Chondrocyte (in vitro differentiated cells): ENCODE data around the gene SPEM1. TPM values are rescaled to one million over a fixed set of nuclear protein-coding genes. Genes with fewer than 3 reads are reported as not detected.

ENCODE experiments used
- DNase-seq: peaks from one replicate; pipeline ENCODE4 v3.0.0; 2021; ENCODE audit warnings: mixed read lengths, low spot score
- H3K27ac Mint-ChIP-seq: one replicate; pipeline ENCODE4 v1.8.0; 2021; ENCODE audit warnings: mild to moderate bottlenecking, moderate library complexity, mixed read lengths; ENCODE audit not compliant: unreplicated experiment
- H3K27me3 Mint-ChIP-seq: 2 replicates; pipeline ENCODE4 v1.8.0; 2021; ENCODE audit warnings: low read depth, mixed read lengths
- H3K36me3 Mint-ChIP-seq: 2 replicates; pipeline ENCODE4 v1.8.0; 2021; ENCODE audit warnings: low read depth, mixed read lengths
- H3K4me1 Mint-ChIP-seq: 2 replicates; pipeline ENCODE4 v1.8.0; 2021; ENCODE audit warnings: low read depth, mild to moderate bottlenecking, mixed read lengths
- H3K4me3 Mint-ChIP-seq: one replicate; pipeline ENCODE4 v1.8.0; 2021; ENCODE audit warnings: mild to moderate bottlenecking, moderate library complexity, mixed read lengths; ENCODE audit not compliant: unreplicated experiment
- H3K9me3 Mint-ChIP-seq: 2 replicates; pipeline ENCODE4 v1.8.0; 2021; ENCODE audit warnings: low read depth, mixed read lengths
- CTCF ChIP-seq: fragments of 200-600 bp; sonication (generic); IDR thresholded peaks from 2 replicates; pipeline ENCODE4 v1.5.0; 2021; ENCODE audit warnings: antibody characterized with exemption, mild to moderate bottlenecking, moderate library complexity
- total RNA-seq: library from RNA; stranded (reverse); gene quantifications from 3 replicates; pipeline ENCODE4 v1.2.1, GENCODE V29; 2021

The SPEM1 gene
- total RNA-seq, 1 donor from 2014 or later: not detected

DNA sequence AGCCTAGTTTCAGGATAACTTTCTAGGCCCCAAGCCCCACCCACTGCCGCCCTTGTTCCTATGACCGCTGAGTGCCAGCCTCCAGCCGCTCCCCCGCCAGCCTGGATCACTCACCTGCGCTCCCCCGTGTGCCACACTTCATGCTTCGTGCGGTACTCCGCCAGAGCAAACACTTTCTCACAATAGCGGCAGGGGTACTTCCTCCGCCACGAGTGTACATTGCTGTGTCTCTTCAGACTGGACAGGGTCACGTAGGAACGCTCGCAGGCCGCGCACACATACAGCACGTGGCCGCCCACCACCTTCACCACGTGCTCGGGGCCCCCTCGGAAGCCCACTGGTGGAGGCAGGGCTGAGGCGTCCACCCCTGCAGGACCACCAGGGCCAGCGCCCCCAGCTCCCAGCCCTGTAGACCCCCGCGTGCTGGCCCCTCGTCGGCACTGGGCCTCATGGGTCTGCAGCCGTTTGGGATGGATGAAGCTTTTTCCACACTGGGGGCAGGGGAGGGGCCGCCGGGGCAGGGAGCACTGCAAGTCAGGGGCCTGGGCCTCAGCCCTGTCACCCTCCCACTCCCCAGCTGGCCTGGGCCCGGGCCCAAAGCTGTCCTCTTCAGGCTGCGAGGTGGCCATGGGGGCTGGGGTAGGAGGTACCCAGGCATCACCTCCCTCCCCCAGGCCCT lies 45.6 kb downstream of the SPEM1 start:
- DNase-seq: no peak
- TF ChIP-seq CTCF: no peak
- Mint-ChIP-seq H3K9me3 (no peaks in the 10 kb centered on the region), H3K27me3 (no peaks in the 10 kb centered on the region), H3K4me3 (no peak overlapping the region), H3K4me1 (peaks cover 11% of the 10 kb centered on the region), H3K36me3 (peaks cover 10% of the 10 kb centered on the region), H3K27ac (no peak overlapping the region)

- H3K36me3 Mint-ChIP-seq: peaks cover 8% of the 10 kb centered on the region
- no peak overlapping the region for H3K4me3 Mint-ChIP-seq
- H3K9me3 Mint-ChIP-seq: no peaks in the 10 kb centered on the region
- peaks cover 8% of the 10 kb centered on the region for H3K4me1 Mint-ChIP-seq
- no peak for DNase-seq
- peak overlapping the region; percentile 61 for H3K27ac Mint-ChIP-seq
- no peak for TF ChIP-seq CTCF
- no peaks in the 10 kb centered on the region for H3K27me3 Mint-ChIP-seq
Measured at GRCh38 chr17:7466318-7466638, 46.2 kb downstream of the SPEM1 start.

DNA sequence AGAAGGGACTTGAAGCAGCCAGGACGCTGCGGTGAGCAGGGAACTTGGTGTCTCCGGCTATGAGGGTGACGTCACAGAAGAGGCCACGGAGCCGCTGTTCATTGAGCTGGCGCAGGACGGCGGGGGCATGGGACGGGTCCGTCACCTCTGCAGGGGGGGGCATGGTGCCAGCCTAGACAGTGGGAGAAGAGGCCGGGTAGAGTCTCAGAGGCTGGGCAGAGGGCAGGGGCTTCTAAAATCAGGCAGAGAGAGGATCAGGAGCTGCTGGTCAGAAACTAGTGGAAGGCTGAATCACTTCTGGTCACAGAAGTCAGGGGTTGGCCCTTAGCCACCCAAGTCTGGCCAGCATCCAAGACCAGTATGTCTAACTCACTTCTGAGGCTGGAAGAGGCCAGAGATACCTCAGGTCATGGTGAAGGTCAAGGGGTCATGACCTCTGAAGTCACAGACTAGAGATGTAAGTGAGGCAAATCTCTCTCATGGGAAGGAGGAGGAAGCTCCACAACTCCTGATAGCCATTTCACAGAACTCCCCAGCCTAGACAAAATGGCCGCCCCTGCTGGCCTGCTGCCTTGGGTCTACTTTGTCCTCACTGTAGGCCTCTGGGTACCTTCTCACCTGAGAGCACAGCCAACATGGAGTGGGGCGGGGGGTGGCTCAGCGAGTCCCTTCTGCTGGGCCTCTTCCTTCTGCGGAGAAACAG lies 46.7 kb downstream of the SPEM1 start:
- TF ChIP-seq CTCF: no peak
- Mint-ChIP-seq H3K36me3 (peaks cover 6% of the 10 kb centered on the region), H3K9me3 (no peaks in the 10 kb centered on the region), H3K4me1 (peaks cover 7% of the 10 kb centered on the region), H3K4me3 (no peak overlapping the region), H3K27ac (peak overlapping the region; percentile 61), H3K27me3 (no peaks in the 10 kb centered on the region)
- DNase-seq: no peak

DNA sequence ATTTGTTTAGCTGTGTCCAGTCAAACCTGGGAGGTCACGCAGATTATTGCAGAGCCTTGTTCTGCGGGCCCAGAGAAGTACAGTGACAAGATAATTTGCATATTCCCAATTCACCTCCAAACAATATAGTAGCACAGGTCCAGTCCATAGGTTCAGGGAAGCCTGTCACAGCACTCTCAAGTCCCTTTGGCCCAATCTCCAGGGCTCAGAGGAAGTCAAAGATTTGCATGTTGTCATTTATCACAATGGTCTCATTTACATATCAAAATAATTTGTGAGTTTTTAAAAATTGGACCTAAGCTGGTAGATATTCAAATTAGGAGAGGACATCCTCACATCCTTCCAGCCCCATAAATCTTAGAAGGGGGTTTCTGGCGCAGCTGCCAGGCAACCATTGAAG lies 47.4 kb downstream of the SPEM1 start:
- Mint-ChIP-seq H3K27ac (no peak overlapping the region), H3K4me3 (no peak overlapping the region), H3K4me1 (peaks cover 7% of the 10 kb centered on the region), H3K27me3 (no peaks in the 10 kb centered on the region), H3K36me3 (peaks cover 6% of the 10 kb centered on the region), H3K9me3 (no peaks in the 10 kb centered on the region)
- no peak for DNase-seq
- TF ChIP-seq CTCF: no peak

DNA sequence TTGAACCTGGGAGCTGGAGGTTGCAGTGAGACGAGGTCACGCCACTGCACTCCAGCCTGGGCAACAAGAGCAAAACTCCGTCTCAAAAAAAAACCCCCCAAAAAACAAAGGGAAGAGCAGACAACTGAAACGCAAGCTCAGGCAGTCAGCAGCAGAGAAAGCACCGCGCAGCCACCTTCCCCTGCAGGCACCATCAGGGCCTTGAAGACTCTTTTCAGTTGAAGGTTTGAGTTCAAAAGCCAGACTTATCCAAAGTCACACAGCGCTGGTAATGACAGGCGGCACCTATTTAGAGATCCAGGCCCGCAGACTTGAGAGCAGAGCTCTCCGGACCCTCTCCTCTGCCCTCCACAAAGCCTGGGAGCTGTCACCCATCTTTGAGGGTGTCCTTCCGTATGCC lies 48.2 kb downstream of the SPEM1 start:
- no peak for DNase-seq
- no peaks in the 10 kb centered on the region for H3K9me3 Mint-ChIP-seq
- H3K27ac Mint-ChIP-seq: peak overlapping the region; percentile 32
- H3K27me3 Mint-ChIP-seq: no peaks in the 10 kb centered on the region
- H3K4me1 Mint-ChIP-seq: peaks cover 7% of the 10 kb centered on the region
- peaks cover 4% of the 10 kb centered on the region for H3K36me3 Mint-ChIP-seq
- no peak overlapping the region for H3K4me3 Mint-ChIP-seq
- no peak for TF ChIP-seq CTCF
